Right kidney (tissue), 1 donor: ENCODE measurements around the gene GADD45G.

ENCODE experiments used
- DNase-seq: peaks from one replicate; pipeline ENCODE4 v3.0.0-alpha.2; 2016

GADD45G gene

DNA sequence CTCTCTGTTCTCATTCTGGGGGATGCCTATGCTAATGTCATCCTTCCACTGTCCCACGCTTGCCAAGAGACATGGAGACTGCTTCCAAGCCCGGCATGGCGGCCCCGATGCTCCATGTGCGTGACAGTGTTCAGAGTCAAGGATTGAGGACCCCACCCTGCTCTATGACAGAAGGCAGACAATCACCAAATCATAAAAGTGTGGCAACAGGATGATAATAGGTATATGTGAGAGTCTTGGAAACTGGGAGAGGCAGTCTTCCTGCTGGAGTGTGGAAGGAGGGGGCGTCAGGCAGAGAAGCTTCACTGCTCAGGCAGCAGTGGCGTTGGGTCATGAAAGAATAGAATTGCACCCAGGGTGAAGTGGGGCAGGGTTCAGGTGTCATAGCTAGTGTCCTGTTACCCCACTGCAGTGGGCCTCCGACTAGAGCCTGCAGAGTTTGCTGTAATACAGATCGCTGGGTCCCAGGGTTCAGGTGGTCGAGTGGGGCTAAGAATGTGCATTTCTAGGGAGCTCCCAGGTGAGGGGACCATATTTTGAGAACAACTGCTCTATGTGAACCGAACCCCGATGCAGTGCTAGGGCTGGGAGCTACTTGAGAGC, 12.5 kb upstream of the GADD45G start:
- no peak for DNase-seq

GRCh38 chr9:89592963-89593726, 11.7 kb upstream of the GADD45G start:
- no peak for DNase-seq

DNA sequence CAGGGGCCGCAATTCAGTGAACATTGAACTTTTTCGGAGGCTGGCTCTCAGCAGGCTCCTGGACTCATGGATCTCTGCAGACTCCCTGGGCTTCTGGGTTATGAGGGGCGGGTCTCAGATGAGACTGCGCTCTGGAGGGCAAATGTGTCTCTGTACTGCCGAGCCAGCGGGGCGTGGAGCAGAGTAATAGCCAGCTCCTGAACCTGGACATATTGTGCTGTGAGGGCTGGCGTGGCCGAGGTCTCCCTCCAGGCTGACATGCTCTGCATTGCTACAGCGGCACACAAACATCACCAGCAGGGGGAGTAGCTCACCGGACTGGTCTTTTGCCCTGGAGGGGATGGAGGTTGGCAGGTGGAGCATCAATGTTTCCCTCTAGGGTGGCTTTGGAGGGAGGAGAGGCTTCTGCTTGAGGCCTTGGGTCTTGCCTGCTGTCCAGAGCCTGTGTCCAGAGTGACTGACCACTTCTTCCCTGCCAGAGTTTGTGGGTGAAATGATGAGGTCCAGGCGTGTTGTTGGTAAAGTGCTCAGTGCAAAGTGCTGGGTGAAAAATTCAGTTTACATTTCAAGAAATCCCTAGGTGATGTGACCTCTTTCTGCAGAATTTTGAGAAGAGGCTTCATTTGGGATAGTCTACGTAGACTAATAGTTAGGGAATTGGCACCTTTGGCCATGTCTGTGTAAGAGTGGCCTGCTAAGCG, 10.9 kb upstream of the GADD45G start:
- peak; percentile 36 for DNase-seq

DNA sequence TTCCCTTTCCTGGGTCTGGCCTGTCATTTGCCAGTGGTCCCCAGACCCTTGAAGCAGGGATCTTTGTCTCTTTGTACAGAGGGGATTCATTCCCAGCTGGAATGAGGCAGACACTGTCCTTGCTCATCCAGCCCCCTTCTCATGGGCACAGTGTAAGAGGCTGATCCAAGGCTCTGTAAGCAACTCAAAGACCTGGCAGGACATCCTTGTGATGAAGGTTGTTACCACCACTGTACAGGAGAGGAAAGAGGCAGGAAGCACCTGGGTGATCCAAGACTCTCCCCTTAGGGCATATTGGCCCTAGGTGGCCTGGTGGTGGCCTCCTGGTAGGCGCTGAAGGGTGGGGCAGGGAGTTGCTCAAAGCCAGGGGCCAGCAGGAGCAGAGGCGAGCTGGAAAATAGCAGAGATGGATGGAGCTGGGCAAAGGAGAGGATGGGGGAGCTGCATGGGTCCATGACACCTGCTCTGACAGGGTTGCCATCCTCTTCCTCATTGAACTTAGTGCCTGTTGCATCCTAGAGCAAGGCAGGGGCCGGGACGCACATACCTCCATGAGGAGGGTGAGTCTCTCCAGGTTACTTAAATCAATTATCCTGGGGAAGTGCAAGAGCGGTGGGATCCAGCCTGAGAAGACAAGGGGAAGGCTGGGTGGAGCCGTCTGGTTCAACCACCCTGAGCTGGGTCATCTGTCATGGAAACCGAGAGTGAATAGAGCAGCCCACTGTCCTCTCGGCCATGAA, 9.8 kb upstream of the GADD45G start:
- DNase-seq: no peak

DNA sequence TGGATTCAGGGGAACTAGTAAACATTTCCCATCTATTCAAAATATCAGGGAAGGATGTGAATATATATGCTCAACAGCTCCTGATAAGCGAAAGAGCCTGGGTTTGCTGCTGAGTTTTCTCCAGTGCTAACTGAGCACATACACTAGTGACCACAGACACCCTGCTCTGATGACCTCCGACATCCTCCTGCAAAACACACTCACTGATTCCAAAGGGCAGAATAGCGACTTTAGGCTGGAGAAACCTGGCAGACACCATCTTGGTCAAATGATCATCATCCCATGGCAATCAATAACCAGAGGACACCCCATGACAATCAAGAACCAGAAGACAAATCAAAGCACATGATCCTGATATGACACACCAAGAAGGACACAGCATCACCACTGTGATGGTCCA, 9.2 kb upstream of the GADD45G start:
- DNase-seq: no peak

- no peak for DNase-seq
These were observed 7.8 kb upstream of the GADD45G start for GRCh38 chr9:89596937-89597555.

- peak; percentile 35 for DNase-seq
These were observed 7.0 kb upstream of the GADD45G start for GRCh38 chr9:89597711-89598362.

GRCh38 chr9:89598363-89598713, 6.5 kb upstream of the GADD45G start:
- no peak for DNase-seq

DNA sequence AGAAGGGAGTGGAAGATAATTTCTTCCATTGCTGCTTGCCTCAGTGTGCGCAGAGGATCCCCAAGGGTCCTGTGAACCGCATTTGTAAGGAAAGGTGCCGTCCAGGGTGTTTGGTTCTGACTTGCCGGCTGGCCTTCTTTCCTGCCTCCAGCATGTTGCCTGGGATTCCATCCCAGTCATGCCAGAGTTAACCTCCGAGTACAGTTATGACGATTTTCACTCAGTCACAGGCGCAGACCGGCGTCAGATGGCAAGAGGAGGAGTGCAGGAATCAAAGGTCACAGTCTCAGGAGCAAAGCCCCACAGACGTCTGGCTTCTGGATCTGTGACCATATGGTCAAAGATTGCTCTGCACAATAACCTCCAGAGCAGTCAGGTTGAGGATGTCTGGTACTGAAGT, 5.9 kb upstream of the GADD45G start:
- no peak for DNase-seq

- DNase-seq: no peak
These were observed 4.0 kb upstream of the GADD45G start for GRCh38 chr9:89600831-89601230.

DNA sequence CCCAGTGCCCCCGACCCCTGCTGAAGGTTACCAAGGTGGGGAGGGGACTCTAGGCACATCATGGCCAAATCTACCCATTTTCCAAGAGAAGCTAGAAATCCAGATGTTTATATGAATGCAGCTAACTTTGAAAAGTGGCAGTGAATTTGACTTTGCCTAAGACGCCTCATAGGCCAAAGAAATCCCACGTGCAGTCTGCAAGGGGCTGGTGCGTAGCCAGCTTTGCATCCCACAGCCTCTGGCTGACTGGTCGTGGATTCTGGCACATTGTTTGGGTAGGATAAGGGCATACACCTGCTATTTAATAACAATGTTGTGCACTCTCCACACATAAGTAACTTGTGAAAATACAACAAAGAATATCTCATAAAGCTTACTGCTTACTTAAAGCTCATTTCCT, 3.5 kb upstream of the GADD45G start:
- DNase-seq: no peak

GRCh38 chr9:89601856-89602562, 2.8 kb upstream of the GADD45G start:
- no peak for DNase-seq

- DNase-seq: peak; percentile 84
These were observed 1.6 kb upstream of the GADD45G start for GRCh38 chr9:89602978-89603766.

- DNase-seq: peak; percentile 80
These were observed 796 bp upstream of the GADD45G start for GRCh38 chr9:89603767-89604665.

DNA sequence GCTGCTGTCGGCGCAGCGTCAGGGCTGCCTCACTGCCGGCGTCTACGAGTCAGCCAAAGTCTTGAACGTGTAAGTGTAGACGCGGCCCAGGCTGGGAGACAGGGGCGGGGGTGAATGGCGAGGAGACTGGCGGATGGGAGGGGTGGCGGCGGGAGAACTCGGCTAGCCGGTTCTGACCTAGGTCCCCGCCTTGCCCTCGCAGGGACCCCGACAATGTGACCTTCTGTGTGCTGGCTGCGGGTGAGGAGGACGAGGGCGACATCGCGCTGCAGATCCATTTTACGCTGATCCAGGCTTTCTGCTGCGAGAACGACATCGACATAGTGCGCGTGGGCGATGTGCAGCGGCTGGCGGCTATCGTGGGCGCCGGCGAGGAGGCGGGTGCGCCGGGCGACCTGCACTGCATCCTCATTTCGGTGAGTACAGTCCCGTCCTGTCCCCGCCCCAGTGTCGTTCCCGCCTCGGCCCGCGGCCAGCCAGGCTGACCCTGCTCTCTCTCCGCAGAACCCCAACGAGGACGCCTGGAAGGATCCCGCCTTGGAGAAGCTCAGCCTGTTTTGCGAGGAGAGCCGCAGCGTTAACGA, 745 bp downstream of the GADD45G start:
- peak; percentile 78 for DNase-seq

- DNase-seq: peak; percentile 81
These were observed 1.3 kb downstream of the GADD45G start for GRCh38 chr9:89606049-89606623.

DNA sequence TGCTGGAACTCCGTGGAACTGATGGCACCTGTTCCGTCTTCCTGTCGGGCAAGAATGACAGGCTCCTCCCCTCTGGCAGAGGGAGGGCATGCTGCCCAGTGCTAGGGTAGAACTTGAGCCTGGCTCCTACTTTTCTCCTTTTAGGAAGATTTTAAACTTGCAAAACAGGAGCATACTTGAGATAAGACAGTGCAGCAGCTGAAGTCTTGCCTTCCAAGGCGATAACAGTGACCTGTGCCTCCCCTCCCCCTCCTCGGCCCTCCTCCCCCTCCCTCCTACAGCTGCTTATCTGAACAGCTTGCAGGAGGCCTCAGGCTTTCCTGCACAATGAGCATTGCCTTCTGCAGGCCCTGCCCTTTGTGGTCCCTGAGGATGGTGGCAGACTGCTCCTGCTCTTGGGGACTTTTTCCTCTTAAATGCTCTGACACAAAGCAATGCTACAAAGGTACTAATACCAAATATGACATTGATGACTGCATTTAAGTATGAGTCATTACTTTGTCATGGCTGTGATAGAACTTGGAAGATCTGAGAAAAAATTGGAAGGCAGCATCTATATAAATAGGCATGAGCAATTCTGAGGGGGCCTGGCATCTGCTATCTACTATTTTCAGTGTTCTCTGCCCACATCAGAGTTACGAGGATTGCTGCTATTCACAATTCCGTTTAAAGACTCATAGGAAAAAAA, 2.0 kb downstream of the GADD45G start:
- DNase-seq: no peak
